Measurements from ENCODE around the gene RGS7. TPM values are rescaled to one million over a fixed set of nuclear protein-coding genes. Genes with fewer than 3 reads are reported as not detected.

The RGS7 gene
- total and polyA plus RNA-seq, 2 of the 8 experiments (the other 6 are each of a cell fraction or from before 2014, with no cell fraction given) = 1.6 to 3.0 TPM

GRCh38 chr1:241079047-241079446 lies 278.0 kb downstream of the RGS7 start (continued):
- TF ChIP-seq SIN3A (conservative IDR thresholded peaks at IDR 0.05 in 1 of 2, IDR thresholded peaks at IDR 0.05 in 1 of 2; ENCODE audit: low read depth in 1 of 2, low read length in 2 of 2) = no peak
- TF ChIP-seq RBBP5 (IDR thresholded peaks at IDR 0.05; ENCODE audit: borderline replicate concordance, low read depth, low read length) = no peak
